HuH-7 (cell line): ENCODE measurements around the gene FOXS1.

Experiments used
- DNase-seq: peaks from one replicate; pipeline ENCODE4 v3.0.0; 2011; ENCODE audit warnings: low spot score

FOXS1 gene

DNA sequence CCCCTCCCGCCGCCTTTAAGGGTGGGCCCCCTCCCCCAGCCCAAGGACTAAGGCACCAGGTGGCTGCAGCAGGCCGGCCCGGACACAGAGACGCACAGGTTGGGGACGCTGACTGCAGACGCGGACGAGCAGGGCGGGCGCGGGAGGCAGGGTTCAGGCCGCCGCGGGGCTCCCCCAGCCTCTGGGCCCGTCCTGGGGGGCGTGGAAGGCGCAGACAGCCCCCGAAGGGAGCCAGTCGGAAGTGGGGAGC lies 15.7 kb upstream of the FOXS1 start:
- DNase-seq: no peak

DNA sequence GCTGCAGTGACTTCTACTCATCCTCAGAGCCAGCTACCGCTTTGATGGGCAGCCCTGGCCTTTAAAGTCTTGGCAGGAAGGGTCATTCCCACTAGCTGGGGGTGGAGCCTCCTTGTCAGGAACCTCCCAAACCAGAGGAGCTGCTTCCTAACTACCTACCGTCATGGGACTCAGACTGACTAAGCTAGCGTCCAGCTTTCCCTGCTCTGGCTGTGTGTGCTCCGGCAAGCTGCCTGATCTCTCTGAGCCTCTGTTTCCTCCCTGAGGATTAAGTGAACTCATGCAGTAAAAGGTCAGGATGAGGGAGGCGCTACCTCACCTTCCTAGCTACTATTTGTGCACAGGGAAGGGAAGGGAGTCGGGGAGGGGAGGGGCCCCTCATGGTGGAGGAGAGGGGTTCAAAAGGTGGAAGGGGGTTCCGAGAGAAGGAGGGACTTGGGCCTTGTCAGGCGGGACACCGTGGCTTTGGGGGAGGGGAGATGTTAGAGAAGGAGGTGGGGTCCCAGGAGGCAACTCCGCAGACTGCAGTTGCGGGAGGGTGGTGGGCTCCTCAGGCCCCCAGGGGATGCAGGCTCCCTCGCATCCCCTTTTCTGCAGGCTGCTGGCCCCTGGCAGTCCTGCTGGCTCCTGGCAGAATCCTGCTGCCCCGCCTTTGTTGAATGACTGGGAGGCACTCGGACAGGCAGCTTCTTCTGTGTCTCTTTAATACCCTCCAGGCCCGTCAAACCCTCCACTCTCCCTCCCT lies 15.2 kb upstream of the FOXS1 start:
- peak; percentile 72 for DNase-seq

DNA sequence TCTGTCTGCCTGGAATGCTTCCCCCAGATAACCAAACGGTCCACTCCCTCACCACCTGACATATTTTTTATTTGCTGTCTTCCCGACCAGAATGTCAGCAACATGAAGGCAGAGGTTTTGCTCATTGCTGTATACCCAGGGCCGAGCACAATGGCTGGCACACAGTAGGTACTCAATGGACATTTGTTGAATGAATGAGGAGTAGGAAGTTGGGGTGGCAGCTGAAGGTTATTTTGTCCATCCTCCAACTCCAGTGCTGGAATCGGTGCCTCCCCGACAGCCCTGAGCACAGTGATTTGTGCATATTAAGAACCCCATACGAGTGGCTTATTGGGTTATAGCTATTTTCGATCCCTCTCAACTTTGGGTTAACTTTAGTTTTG lies 14.6 kb upstream of the FOXS1 start:
- DNase-seq: no peak

DNA sequence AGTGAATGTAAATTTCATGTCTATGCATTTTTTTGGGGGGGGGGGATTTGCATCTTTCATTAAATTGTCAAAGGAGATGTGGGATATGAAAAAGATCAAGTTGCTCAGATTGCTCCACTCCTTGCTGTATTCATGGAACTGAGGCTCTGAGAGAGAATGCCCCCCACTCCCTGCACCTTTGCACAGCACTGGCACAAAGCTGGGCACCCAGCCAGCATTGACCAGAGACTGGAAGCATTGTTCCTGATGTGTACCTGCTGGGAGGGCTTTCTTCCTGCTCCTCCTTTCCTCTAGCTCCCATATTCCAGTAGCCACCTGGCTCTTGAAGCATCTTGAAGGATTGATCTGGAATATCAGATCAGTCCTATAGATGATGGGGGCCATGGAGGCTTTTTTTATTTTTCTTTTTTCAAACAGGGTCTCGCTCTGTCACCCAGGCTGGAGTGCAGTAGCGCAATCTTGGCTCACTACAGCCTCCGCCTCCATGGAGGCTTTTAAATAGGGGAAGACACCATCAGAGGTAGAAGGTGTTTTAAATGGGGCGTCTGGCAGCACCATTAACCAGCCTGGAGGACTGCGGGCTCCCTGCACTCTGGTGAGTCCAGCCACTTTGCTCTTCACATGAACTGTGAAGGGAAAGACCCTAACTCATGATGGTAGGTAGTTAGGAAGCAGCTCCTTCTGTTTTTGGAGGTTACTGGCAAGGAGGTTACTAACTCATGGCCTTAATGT lies 14.0 kb upstream of the FOXS1 start:
- DNase-seq: no peak

DNA sequence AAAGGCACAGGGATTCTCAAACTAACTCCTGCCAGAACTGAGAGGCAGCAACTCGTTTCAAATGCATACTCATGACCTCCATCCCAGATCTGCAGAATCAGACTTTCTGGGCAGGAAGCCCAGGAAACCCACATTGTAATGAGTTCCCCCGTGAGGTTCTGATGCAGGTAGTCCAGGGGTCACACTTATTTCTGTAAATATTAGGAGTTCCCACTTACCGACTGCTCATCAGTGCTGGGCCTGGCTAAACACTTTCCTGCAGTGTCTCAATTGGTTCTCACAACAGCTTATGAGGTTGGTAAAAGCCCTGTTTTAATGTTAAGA lies 13.3 kb upstream of the FOXS1 start:
- no peak for DNase-seq

DNA sequence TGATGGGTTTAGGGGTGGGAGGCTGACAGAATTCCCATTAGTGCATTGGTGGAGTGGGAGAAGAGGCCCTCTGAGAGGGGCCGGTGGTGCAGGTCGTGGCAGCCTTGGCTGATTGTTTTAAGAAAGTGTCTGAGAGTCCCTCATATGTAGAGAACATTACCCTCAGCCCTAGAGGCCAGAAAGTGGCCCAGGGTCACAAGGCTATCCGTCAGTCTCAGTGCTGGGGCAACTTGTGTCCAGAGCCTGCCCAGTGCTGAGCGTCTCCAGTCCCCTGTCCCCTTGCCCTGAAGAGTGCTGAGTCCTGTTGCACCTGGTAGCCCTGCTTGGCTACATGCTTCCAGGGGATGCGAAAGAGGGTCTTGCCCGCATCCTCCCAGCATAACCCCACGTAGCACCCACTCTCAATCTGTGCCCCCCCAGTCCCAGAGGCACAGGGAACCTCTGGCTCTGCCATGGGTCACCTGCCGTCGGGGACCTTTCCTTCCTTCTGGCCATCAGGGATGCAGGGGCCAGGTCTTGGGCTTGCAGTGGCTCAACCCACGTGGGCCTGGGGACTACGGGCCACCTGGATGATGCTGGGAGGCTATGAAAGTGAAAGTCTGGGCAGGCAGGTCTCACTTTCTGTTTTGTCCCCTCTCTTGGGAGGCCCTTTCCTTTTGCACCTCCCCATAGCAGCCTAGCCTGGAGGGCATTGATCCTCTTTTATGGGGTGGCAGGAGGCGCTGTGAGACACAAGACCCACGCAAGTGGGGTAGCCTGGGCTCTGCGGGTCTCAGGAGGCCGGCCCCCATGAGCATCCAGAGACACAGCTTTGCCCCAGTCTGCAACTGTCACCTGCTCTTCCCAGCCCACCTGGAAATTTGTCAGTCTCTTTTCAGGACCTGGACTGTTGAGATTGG lies 12.7 kb upstream of the FOXS1 start:
- DNase-seq: no peak

DNA sequence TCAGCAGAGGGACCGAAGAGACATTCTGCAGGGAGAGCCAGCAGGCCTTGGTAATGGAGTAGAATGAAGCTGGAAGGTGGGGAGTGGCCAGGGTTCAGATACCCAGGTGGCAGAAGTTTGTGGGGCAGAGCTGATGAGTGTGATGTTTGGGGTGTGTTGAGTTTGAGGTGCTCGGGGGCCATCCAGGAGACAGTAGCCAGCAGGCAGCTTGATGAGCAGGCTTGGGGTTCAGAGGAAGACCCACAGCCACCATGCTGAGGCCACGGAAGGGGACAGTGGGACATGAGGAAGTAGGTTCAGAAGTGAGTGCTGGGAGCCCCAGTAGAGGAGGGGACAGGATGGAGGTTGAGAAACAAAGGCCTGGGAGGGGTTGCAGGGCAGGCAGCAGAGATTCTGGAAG lies 11.1 kb upstream of the FOXS1 start:
- no peak for DNase-seq

DNA sequence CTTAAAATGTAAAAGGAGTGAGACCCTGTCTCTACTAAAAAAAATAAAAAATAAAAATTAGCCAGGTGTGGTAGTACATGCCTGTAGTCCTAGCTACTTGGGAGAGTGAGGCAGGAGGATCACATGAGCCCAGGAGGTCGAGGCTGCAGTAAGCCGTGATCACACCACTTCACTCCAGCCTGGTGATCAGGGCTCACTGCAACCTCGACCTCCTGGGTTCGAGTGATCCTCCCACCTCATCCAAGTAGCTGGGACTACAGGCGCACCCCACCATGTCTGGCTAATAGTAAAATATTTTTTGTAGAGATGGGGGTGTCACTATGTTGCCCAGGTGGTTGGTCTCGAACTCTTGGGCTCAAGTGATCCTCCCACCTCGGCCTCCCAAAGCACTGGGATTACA lies 8.1 kb upstream of the FOXS1 start:
- no peak for DNase-seq

DNA sequence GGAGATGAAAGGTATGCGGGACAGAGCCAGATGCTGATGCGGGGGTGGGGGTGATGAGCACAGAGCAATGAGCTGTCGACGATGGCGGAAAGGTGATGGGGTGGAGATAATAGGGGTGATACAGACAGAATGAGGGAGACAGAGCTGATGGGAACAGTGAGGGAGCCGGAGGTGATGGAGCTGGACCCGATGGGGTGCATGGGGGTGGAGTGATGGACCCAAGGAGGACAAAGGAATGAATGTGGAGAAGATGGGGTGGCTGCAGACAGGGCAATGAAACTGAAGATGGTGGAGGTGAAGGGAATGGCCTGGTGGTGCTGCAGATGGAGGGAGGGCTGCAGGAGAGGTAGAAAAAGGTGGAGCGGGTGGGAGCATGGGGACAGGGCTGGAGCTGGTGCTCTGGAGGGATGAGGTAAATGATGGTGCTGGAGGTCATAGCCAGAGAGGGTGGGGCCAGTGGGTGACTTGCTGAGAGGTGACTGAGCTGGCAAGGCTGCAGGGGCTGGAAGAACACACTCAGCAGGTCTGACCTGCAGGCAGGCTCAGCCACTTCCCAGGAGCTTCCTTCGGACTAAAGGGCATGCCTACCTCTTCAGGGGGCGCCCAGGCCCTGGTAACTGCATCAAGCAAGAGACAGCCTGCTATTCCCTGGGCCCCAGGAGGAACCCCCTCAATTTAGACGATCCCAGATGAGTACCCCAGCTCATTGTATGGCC lies 6.0 kb upstream of the FOXS1 start:
- DNase-seq: no peak

DNA sequence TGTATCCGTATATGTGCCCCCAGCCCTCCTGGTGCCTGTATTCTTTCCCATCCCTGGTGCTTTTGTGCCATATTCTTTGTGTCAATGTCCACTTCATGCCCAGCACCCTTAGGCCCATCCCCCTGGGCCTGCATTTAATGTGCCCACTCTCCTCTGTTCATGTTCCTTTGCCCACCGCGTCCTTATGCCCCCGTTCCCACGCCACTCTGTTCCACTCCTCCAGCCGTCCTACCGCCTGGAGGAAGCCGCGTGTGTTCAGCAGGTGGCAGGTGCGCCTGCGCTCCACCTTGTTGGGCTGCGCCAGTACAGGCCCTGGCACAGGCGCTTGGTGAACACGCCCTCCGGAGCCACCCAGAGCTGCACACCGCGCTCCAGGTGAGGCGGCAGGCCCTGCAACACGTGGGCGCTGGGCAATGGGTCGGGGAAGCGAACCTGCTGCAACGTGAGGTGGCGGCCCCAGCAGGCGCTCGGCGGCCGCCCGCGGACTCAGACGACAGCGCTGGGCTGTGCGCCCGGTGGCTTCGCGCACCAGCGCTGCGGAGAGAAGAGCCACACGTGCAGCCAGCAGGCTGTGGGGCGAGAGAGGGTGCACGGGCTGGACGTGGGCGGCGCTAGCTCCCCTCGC lies 4.0 kb upstream of the FOXS1 start:
- no peak for DNase-seq

DNA sequence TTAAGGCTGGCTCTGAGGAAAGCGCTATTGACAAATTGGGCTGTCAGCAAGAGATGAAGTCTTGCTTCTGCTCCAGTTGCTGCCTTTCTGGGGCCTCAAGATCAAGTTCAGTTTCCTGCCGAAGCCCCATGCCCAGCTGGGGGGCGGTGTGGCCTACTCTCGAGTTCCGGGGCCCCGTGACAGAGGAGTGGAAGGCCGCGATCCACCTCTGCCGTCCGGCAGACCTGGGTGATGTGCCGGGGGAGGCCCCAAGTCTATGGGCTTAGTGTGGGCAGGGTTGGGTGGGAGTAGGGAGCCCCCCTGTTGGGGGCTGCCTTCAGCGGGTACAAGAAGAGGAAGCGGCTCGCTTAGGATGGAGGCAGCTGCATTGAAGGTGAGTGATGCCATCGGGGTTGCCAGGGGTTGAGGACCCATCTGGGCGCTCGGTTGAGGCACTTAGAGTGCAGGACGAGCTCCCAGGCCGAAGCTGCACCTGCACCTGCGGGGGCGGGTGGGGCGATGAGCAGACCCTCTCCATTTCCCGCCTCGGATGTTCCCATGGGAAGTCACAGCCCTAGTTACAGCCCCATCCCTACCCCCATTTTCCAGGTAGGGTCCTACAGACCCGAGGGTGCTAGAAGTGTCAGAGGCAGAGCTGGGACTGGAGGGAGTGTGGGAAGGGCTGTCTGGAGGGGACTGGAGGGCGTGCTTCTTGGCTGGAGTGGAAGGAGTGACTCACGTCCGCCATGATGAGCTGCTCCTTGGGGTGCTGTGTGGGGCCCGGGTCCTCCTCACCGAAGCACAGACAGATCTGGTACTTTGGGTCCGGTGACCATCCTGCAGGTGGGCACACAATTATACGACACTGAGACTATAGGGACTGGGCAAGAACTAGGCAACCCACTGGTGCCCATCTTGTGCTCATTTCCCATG lies 2.9 kb upstream of the FOXS1 start:
- DNase-seq: no peak

DNA sequence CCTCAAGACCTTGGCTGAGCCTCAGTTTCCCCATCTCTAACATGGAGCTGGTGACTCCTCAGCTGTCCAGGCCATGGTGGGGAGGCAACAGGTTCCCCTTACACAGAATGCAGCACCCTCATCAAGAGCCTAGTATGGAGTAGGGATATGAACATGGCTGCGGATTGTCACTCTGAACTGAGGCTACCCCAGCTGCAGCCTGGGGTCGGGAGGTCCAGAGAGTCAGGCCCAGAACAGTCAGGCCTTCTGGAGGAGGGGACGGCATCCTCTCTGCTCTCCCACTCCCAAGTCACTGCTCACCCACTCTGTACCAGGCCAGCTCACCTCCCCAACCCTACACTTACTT lies 1.4 kb upstream of the FOXS1 start:
- no peak for DNase-seq

DNA sequence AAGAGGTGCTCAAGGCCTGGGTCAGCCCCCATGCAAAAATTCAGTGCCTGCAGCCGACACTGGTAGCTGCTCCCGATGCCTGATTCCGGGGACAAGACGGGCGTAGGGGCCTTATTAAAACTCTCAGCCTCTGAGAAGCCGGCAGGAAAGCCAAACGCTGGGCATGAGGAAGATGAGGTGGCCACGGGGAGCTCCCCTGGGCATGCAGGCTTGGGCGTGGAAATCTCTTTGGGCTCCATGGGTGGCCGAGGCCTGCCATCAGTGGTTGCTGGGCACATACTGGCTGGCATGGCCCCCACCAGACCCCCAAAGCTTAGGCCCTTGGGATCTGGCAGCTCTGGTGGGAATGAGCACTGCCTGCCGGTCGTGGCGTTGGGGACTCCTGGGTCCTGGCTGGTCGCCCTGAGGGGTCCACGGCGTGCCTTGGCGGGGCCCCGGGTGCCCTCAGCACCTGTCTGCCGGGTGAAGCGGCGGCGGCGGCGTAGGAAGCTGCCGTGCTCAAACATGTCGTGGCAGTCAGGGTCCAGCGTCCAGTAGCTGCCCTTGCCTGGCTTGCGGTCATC lies 586 bp downstream of the FOXS1 start:
- DNase-seq: no peak

DNA sequence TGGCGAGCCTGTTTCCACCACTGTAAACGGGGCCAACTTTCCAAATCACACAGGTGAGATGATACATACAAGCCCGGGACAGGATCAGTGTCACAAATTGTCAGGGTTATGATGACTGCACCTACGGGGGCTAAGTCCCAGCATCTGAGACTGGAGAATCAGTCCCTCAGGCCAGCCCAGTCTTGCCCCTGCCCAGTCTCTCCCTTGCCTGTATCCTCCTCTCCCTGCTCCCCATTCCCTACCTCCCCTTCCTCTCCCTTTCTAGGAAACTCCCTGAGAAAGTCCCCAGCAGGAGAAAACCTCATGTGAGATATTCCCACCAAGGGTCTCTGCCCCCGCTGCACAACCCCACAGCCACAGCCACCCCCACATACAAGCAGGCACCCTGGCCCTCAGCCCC lies 1.5 kb downstream of the FOXS1 start:
- no peak for DNase-seq

DNA sequence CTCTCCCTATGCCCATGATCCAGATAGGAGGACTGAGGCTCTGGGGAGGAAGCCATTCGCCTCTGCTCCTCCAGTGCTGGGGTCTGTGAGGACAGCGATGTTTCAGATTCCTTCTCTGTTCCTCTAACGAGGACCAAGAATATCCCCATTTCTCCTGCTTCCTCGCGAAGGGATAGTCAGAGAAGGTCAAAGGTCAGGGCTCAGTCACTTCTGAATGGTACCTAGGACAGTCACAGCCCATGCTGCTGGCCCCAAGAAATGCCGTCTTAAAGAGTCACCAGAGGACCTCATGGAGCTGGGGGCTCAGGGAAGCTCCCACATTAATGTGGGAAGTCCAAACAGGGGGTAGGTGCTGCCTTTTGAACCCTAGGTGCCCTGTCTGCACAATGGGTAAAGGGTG lies 2.1 kb downstream of the FOXS1 start:
- DNase-seq: no peak

DNA sequence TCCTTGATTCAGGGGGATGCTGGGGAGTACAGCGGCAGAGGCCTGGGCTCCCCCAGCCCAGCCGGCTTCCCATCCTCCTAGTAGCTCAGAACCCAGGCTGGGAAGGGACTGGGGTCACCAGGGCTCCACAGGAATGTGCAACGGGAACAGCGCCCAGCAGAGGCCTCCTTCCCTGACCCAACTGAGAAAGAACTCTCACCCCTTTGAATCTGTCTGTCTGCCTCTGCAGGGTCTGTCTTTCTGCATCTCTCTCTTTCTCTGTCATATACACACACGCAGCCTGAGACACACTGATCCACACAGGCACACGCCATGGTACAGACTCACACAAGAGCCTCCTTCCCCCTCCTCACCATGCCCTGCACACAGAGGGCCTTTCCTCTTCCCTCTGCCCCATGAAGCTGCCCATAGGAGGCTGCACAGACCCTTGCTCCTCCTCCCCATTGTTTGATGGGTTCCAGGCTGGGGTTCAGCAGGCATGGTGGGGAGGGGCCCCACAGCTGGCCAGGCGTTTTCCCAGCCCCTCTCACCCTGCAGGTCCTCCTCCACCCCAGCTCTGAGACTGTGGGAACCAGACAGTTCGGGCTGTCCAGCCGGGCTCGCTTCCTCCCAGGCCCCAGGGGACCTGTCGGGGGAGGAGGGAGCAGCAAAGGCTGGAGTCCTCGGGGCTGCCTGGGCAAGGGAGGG lies 2.8 kb downstream of the FOXS1 start:
- DNase-seq: no peak

DNA sequence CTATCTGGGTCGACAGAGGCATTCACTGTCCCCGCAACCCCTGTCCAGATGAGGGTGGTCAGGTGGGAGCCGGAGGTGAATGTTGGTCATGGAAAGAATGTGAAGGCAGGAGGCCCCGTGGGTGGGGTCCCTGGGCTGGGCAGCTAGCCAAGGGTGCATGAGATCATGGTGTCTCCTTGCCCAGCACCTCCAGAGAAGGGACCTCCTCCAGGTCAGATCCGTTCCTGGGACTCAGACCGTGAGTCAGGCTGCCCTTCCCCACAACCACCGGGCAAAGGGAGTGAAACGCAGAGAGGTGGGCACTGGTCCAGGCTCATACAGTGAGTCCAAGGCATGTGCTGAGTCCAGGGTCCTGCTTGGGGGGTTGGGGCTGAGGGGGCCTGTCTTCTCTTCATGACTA lies 3.5 kb downstream of the FOXS1 start:
- no peak for DNase-seq

DNA sequence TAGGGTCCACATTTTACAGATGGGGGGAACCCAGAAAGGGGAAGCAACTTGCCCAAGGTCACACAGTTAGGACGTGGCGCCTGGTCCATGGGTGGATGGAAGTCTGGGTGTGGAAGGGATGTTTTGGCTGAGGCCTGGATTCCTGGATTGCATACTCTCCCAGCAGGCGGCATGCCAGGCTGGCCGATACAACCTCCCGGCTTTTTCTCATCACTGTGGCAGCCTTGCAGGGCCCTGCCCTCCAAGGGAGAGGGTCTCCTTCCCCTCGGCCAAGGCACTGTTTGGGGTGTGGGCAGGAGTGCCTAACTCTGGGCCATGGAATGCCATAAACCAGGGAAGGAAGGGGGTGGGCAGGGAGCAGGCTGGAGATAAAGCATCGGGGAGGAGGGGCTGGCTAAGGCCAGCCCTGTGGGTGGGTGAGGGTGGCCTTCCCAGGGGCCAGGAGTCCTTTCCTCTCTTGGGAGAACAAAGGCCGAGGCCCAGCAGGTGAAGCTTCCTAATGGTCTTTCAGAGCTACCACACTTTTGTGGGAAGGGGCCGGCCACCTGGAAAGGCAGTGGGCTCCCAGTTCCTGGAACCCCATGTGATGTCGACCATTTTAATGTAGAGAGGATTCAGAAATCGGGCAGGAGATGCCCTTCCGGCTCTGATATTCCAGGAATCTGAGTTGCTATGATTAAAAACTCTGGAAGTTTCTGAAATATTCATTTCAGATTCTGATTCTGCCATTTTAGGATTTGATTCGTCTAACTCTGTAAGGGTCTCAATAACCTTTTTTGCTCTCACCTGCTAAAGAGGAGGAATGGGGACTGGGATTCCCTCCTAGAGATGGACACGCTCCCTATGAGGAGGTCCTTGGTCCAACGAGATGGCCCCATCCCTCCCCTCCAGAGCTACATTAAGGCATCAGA lies 4.2 kb downstream of the FOXS1 start:
- DNase-seq: no peak

DNA sequence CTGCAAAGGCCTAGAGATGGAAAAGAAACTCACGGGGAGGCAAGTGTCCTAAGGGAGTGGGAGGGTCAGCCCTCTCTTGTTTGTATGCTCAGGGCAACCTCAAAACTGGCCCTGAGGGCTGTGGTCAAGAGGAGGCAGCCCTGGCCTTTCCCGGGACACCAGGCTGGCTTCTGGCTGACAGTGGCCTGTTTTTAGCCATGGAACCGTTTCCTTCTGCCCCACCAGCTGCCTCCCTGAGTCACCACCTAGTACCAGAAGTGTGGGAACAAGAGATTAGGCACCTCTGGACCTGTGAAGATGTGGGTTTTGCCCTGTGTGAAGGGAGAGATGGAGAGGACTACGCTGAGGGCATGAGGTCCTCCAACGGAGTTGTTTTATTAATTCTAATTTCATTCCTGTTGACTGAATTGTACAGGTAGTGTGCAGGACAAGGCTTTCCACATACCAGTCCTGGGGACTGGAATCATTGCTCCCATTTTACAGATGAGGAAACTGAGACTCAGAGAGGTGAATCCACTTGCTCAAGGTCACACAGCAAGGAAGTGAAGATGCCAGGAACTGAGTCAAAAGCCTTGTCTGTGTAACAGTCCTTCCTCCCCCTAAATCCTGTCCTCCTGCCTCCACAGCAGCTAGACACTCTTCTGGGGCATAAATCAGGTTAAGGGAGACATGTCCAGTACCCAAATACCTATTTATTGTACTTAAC lies 5.5 kb downstream of the FOXS1 start:
- DNase-seq: no peak
